ENCODE results near the gene ZNF487. TPM values are rescaled to one million over a fixed set of nuclear protein-coding genes. Genes with fewer than 3 reads are reported as not detected.

ZNF487 gene
- total RNA-seq, 1 donor from 2014 or later, result 1.9 TPM

DNA sequence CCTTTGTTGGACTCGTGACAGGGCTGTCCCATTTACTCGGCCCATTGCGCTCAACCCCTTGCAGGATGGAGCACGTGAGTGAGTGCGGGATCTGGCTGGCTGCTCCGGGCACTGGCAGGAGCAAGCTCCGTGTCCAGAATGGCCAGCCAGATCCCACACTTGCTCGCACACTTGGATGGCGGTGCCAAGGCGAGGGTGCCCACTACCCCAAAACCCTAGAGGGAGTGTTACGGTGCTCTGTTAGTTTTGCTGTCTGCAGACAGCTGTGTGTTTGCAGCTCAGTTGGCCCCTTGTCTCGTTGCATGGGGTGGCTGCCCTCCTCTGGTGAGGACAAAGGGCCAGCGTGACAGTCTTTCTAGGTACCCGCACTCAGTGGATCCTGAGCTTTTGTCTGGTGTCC, 34.2 kb downstream of the ZNF487 start:
- Histone ChIP-seq H3K4me3 (ENCODE audit: low read depth, low read length) (no peak overlapping the region), H3K27me3 (ENCODE audit: control insufficient read depth, insufficient read depth, low read length) (no peaks in the 10 kb centered on the region), H3K36me3 (ENCODE audit: control insufficient read depth, insufficient read depth, low read length) (no peaks in the 10 kb centered on the region)
- no peak for DNase-seq (ENCODE audit: low read depth)
- TF ChIP-seq, protein P1, sequence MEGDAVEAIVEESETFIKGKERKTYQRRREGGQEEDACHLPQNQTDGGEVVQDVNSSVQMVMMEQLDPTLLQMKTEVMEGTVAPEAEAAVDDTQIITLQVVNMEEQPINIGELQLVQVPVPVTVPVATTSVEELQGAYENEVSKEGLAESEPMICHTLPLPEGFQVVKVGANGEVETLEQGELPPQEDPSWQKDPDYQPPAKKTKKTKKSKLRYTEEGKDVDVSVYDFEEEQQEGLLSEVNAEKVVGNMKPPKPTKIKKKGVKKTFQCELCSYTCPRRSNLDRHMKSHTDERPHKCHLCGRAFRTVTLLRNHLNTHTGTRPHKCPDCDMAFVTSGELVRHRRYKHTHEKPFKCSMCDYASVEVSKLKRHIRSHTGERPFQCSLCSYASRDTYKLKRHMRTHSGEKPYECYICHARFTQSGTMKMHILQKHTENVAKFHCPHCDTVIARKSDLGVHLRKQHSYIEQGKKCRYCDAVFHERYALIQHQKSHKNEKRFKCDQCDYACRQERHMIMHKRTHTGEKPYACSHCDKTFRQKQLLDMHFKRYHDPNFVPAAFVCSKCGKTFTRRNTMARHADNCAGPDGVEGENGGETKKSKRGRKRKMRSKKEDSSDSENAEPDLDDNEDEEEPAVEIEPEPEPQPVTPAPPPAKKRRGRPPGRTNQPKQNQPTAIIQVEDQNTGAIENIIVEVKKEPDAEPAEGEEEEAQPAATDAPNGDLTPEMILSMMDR (IDR thresholded peaks at IDR 0.05; ENCODE audit: insufficient read depth, low read length, poor library complexity, severe bottlenecking), result no peak

DNA sequence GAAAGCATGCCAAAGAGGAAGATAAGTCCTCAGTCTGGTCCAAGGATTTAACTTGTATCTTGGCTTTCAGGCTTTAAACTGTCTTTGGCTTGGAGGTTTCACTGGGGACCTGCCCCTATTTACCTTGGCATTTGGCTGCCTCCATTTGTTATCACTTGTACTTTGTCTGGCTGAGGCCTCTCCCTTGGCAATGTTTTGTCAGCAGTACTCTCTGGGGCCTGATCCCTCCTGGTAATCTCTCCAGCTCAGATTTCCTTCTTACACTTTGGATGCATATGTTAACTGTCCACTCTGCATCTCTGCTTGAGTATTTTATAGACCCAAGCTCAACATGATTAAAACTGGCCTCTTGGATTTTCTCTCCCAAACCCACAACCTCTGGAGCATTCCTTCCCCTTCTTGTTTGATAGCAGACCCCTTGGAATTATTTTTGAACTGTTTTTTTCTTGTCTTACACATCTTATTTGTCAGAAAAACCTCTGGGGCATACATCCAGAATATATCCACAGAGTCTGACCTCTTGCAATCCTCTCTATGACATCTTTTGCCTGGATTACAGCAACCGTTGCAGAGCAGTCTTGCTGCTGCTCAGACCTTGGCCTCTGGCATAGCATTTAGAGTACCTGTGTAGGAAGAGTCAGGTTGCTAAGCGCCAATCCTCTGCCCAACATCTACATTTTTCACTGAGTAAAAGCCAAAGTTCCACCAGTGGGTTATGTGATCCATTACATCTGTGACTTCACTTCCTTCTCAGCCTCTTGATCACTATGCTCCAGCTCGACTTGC, 35.2 kb downstream of the ZNF487 start:
- no peak overlapping the region for H3K4me3 ChIP-seq (ENCODE audit: low read depth, low read length)
- TF ChIP-seq, protein P1 (IDR thresholded peaks at IDR 0.05; ENCODE audit: insufficient read depth, low read length, poor library complexity, severe bottlenecking), result no peak
- H3K27me3 ChIP-seq (ENCODE audit: control insufficient read depth, insufficient read depth, low read length), result no peaks in the 10 kb centered on the region
- no peak for DNase-seq (ENCODE audit: low read depth)
- H3K36me3 ChIP-seq (ENCODE audit: control insufficient read depth, insufficient read depth, low read length), result no peaks in the 10 kb centered on the region

DNA sequence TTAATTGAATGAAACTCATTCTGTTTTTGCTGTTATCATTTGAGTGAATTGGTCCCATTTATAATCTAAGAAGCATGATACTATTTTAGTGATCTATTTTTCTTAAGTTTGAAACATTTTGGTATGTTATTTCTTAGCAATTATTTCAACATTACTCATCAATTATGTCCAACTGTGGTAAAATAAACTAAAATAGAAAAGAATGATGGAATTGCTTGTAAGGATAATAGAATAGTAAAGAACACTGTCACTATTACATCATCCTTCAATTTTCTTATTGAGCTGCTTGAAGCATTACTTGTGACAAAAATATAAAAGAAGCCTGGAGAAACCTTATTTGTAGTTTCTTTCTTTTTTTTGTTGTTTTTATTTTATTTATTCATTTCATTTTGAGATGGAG, 42.4 kb downstream of the ZNF487 start:
- H3K36me3 ChIP-seq (ENCODE audit: control insufficient read depth, insufficient read depth, low read length), result no peaks in the 10 kb centered on the region
- H3K4me3 ChIP-seq (ENCODE audit: low read depth, low read length), result no peak overlapping the region
- TF ChIP-seq, protein P1 (IDR thresholded peaks at IDR 0.05; ENCODE audit: insufficient read depth, low read length, poor library complexity, severe bottlenecking), result no peak
- DNase-seq (ENCODE audit: low read depth), result no peak
- no peaks in the 10 kb centered on the region for H3K27me3 ChIP-seq (ENCODE audit: control insufficient read depth, insufficient read depth, low read length)

DNA sequence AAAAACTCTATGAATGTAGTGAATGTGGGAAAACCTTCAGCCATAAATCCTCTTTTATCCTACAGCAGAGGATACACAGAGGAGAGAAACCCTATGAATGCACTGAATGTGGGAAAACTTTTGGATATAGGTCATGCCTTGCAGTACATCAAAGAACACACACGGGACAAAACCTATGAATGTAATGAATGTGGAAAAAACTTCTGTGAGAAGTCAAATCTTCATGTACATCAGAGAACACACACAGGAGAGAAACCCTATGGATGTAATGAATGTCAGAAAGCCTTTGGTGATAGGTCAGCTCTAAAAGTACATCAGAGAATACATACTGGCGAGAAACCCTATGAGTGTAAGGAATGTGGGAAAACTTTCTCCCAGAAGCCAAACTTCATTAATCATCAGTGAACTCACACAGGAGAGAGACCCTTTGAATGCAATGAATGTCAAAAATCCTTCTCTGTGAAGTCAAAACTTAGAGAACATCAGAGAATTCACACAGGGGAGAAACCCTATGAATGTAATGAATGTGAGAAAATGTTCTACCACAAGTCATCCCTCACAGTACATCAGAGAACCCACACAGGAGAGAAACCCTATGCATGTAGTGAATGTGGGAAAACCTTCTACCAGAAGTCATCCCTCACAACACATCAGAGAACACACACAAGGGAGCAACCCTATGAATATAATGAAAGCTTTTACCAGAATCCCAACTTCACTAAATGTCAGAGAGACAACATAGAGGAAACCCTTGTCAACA, 45.6 kb downstream of the ZNF487 start:
- Histone ChIP-seq H3K36me3 (ENCODE audit: control insufficient read depth, insufficient read depth, low read length) (no peaks in the 10 kb centered on the region), H3K4me3 (ENCODE audit: low read depth, low read length) (no peak overlapping the region), H3K27me3 (ENCODE audit: control insufficient read depth, insufficient read depth, low read length) (no peaks in the 10 kb centered on the region)
- DNase-seq (ENCODE audit: low read depth), result no peak
- TF ChIP-seq, protein P1 (IDR thresholded peaks at IDR 0.05; ENCODE audit: insufficient read depth, low read length, poor library complexity, severe bottlenecking), result no peak

GRCh38 chr10:43491855-43492254, 54.9 kb downstream of the ZNF487 start:
- no peaks in the 10 kb centered on the region for H3K36me3 ChIP-seq (ENCODE audit: control insufficient read depth, insufficient read depth, low read length)
- H3K4me3 ChIP-seq (ENCODE audit: low read depth, low read length), result no peak overlapping the region
- TF ChIP-seq, protein P1 (IDR thresholded peaks at IDR 0.05; ENCODE audit: insufficient read depth, low read length, poor library complexity, severe bottlenecking), result no peak
- H3K27me3 ChIP-seq (ENCODE audit: control insufficient read depth, insufficient read depth, low read length), result no peaks in the 10 kb centered on the region
- no peak for DNase-seq (ENCODE audit: low read depth)

All from kidney epithelial cell (primary cell).